Occipital lobe (tissue), 3 donors: ENCODE measurements around the gene TTC1. TPM values are rescaled to one million over a fixed set of nuclear protein-coding genes. Genes with fewer than 3 reads are reported as not detected.

Experiments
- DNase-seq: peaks from one replicate; lab custom pipeline; 2025; lab: John Stamatoyannopoulos, UW
- small RNA-seq: library from RNA; depleted of rRNA; stranded (forward); fragments of <200 nt; gene quantifications from one replicate; pipeline ENCODE3, GENCODE V24; 2014
- total RNA-seq: library from RNA; depleted of rRNA; stranded (reverse); fragments of >200 nt; gene quantifications from one replicate; pipeline ENCODE4 v1.2.3, GENCODE V29; 2014

TTC1 gene
- total RNA-seq, 1 donor from 2014 or later: 47.3 TPM

DNA sequence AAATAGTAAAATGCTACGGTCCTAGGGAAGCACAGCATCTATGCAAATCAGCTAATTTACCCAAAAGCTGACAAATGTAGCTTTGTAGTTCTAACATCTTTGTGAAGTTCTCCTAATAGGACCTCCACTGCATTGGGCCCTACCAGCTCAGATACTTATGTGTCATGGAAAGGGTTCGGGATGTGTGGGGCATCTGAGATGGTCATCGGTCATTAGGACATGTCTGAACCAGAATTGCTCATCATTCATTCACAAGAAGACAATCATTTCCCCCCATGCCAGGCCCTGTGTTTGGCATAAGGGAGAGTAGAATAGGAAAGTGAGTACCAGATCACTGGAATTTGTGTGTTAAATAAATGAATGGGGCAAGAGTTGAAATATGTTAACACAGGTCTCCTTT, 74.6 kb downstream of the TTC1 start:
- no peak for DNase-seq

DNA sequence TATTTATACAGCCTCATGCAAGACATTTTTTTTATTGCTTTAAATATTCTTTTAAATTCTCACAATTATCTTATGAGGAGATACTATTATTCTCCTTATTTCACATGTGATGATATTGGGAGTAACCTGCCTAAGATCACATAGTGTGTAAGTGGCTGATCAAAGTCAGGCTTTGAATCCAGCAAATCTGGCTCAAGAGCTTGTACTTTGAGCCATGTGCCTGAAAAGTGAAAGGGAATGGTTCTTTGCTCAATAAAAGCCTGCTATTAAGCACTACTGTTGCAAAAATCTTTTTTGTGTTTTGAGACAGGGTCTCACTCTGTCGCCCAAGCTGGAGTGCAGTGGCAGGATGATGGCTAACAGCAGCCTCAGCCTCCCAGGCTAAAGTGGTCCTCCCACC, 75.2 kb downstream of the TTC1 start:
- no peak for DNase-seq

DNA sequence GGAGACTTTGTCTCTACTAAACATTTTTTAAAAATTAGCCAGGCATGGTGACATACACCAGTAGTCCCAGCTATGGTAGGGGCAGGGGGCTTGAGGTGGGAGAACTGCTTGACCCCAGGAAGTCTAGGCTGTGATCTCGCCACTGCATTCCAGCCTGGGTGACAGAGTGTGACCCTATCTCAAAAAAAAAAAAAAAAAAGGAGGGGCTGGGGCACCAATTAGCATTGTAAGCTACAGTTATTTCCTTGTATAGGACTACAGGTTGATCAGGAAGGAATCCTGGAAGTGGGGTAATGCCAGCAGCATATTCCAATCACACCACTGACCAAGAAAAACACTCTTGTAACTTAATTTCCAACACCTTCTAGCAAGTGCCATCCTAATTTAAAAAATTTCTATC, 78.3 kb downstream of the TTC1 start:
- no peak for DNase-seq

DNA sequence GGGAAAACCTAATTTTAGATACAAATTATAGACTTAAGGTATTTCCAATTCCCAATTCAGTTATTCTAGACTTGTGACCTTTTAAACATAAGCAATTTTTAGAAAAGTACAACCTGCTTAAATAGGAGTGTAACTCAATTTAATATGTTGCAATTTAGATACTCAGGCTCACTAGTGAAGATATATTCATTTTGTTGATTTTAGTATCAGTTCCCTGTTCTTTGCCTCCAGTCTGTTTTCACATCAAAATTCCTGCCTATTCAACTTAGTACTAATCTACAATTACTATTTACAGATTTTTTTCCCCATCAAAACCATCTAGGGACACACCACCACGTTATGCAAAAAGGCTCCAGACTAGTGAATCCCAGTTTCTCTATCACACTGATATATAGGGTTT, 79.9 kb downstream of the TTC1 start:
- DNase-seq: no peak

DNA sequence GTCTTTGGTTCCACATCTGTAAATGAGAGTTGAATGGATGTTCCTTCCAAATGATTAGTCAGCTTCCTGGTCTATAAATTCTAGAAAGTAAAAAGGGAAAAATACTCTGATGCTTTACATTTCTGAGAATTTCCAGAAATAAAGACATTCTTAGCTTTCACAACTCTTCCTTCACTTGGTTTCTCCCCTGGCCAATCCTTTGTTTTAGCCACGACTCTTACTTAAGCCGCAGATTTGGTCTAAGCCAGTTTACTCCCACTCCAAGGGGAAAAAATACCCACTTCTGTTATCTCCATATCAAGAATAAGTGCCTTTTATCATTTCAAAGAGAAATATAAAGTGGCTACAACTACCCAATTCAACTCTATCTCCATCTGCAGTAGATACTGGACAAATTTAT, 80.6 kb downstream of the TTC1 start:
- no peak for DNase-seq

DNA sequence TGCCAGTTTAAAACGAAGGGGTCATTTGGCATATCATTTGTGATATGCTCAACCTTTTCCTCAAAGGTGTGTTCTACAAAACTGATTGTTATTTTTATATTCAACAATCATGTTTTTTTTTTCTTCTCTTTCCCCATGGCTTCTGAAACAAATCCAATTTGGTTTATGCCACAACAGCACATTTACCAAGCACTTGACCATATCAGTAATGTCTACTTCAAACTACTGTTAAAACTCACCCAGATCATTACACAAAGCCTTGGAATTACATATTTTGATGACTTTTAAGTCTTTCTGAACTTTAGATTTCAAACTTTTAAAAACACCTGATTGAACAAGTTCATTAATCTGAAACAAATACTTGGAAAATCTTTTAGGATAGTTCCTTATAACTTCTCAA, 81.1 kb downstream of the TTC1 start:
- DNase-seq: no peak

DNA sequence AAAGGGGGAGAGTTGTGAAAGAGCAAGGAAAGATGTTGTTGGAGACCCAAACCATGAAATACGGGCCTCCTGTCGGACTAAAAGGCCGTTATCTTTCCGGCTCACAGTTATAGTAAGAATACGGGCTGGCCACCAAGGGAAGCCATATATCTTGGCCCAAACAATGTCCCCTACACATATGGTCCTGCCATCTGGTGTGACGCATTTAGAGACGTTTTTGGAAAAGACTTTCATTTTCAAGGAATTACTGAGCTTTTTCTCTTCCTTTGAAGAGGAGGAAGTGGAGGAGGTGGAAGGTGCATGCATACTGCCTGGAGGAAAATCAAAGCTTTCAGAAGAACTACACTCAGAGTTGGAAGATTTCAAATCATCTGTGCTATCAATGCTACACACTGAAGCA, 83.6 kb downstream of the TTC1 start:
- DNase-seq: no peak

DNA sequence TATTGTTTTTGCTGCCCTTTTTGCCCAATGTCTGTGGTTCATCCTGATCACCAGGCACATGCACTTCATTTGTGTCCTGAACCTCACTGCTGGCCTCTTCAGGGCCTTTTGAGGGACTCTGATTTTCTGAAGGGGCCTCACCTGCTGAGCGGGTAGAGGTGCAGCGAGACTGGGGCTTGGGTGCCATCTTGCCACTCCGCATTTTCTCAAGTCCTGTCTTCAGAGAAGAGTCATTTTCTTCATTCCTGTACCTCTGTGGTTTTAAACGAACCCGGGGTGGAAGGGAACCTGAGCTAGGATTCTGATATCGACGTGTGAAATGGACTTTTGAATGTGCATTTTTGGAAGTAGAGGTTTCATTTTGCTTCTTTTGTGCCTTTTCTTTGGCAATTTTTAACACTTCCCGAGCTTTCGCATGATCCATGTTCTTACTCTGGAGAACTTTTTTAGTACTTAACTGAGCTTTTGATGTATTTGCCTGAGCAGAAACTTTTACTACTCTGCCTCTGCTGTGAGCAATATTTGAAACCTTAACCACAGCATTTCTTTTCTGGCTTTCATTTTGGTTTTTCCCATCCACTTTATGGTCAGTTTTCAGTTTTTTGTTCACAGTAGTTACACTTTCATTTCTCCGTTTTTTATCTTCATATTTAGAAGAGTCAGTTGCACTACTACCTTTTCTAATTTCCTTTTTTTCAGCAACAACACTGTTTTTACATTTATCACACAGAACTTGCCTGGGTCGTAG, 84.2 kb downstream of the TTC1 start:
- DNase-seq: no peak

DNA sequence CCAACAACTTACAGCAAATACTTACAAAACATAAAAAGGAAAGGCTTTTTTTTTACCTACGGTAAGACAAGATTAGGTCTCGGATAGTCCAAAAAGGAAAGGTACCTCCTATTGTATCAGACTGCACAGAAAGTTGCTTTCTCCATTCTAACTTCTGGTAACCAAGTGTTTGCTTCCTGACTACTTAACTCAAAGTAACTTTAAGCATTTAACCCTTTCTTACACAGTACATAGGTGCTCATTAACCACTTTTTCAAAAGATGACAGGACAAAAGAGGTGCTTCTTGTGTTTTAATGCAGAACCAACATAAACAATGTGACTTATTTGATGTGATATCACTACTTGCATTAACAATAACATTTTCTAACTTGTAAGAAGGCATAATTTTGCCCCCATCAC, 87.2 kb downstream of the TTC1 start:
- DNase-seq: no peak

DNA sequence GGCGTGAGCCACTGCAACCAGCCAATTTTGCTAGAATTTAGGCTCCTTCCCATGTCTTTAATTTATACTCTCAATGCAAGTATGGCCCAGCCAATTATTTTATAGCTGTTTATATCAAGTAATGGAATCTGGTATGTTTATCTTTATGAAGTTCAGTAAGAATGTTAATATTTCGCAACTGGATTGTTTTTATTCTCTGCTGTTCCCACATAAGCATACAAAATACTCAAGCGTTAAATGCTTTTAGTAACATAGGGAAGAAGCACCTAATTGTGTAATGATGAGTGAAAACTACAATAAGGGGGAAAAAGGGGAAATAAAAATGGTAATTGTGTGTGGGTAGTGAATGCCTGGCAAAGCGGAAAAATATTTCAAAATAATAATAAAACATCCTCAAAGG, 89.1 kb downstream of the TTC1 start:
- no peak for DNase-seq

DNA sequence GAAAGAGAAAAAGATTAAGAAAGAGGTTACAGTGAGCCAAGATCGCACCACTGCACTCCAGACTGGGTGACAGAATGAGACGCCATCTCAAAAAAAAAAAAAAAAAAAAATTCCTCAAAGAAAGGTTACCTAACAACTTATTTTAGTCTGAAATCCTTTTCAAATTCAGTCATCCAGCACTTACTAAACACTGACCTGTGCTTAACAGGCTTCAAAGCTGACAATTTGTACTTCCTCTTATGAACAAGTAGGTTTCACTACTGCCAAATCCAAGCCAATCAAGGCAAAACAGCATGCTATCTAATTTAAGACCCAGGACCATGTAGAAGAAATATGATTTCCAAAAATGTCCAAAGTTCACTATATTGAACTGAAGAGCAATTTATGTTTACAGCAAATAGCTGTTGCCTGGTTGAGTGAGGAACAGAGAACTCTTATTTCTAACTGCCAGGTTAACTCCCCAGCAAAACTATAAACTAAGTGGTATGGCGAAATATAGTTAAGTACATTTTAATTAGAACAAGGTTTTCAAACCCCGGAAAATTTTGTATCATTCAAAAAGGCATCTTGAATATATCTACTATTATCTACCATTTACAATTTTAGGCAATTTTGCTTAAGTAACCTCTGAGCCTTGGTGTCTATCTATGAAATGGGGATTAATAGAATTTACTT, 96.9 kb downstream of the TTC1 start:
- no peak for DNase-seq

DNA sequence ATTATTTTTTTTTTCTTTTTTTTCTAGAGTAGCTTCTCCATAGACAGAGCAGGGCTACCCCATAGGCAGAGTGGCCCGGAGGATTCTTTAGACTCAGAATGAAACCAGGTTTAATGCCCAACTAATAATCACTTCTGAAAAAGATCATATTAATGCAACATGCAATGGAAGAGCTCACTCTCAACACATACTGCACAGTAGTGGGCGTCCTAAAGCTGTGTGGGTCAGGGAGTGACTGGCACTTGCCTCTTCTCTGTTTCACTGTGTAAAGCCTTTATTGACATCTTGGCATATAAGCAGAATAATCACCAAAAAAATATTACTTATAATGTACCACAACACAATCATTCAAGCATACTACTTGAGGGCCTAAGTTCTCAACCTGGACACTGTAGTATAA, 99.2 kb downstream of the TTC1 start:
- no peak for DNase-seq

Small RNAs within 50 kb of the gene (small RNA-seq; reads per million reads assigned to genes)
- not detected for gene RF00019

Other genes with a start within 250 kb of the TTC1 start
- gene ADRA1B, start 92.7 kb upstream of the TTC1 start, total RNA-seq: 1.1 TPM
- gene PWWP2A, start 110.3 kb downstream of the TTC1 start, total RNA-seq: 43.0 TPM
- gene FABP6, start 220.4 kb downstream of the TTC1 start, total RNA-seq: 1.4 TPM